ENCODE measurements around the gene C11orf68. TPM values are rescaled to one million over a fixed set of nuclear protein-coding genes. Genes with fewer than 3 reads are reported as not detected.

The C11orf68 gene
- total RNA-seq, 1 experiment from 2014 or later = 31.9 TPM

- peaks cover 40% of the 10 kb centered on the region for H3K4me1 Mint-ChIP-seq
- H3K27ac Mint-ChIP-seq = peak overlapping the region; percentile 98
- ATAC-seq = no peak
Observed at GRCh38 chr11:65887723-65888162, 31.1 kb downstream of the C11orf68 start.

GRCh38 chr11:65886826-65887722 is 31.8 kb downstream of the C11orf68 start:
- Mint-ChIP-seq H3K4me3 (peak overlapping the region; percentile 97), H3K36me3 (peaks cover 42% of the 10 kb centered on the region), H3K27ac (peak overlapping the region; percentile 98; the same call in 1 of the 2 replicates), H3K27me3 (ENCODE audit: low read depth) (peaks cover 15% of the 10 kb centered on the region), H3K4me1 (peaks cover 34% of the 10 kb centered on the region), H3K9me3 (no peaks in the 10 kb centered on the region)
- CTCF ChIA-PET = interaction anchor here (0.5 to 11.9 kb wide), 17 partner anchors 8 to 272 kb away, joined by 3 to 539 read pairs (median 14); partner anchors contain the start of genes CFL1, CST6, CTSW and EFEMP2
- no peak for DNase-seq (ENCODE audit: low spot score)
- POLR2A ChIA-PET = interaction anchor here (1.1 to 7.2 kb wide), 2 partner anchors 27 to 37 kb away, joined by 4 to 90 read pairs; partner anchors contain the start of genes CFL1 and MUS81
- no peak for ATAC-seq
- TF ChIP-seq KAT7 (CRISPR knock-in tag; IDR thresholded peaks at IDR 0.05; ENCODE audit: borderline replicate concordance) (no peak), USF1 (CRISPR knock-in tag; IDR thresholded peaks at IDR 0.05) (no peak), OVOL2 (CRISPR knock-in tag; IDR thresholded peaks at IDR 0.05; ENCODE audit: borderline replicate concordance) (no peak), RELA (CRISPR knock-in tag; IDR thresholded peaks at IDR 0.05; ENCODE audit: borderline replicate concordance) (no peak), ZNF425 (CRISPR knock-in tag; conservative IDR thresholded peaks at IDR 0.05) (no peak), NFATC4 (CRISPR knock-in tag; IDR thresholded peaks at IDR 0.05) (no peak), MAX (CRISPR knock-in tag; IDR thresholded peaks at IDR 0.05) (no peak), IRF2 (CRISPR knock-in tag; IDR thresholded peaks at IDR 0.05; ENCODE audit: borderline replicate concordance, low read depth) (no peak)

More at GRCh38 chr11:65887723-65888162, 31.1 kb downstream of the C11orf68 start:
- POLR2A ChIA-PET = interaction anchor here (0.6 to 7.2 kb wide), 16 partner anchors 8 to 1294 kb away, joined by 3 to 90 read pairs (median 4); partner anchors contain the start of genes CFL1, CST6, CTSW and FOSL1
- Mint-ChIP-seq H3K4me3 (peak overlapping the region; percentile 97), H3K9me3 (no peaks in the 10 kb centered on the region), H3K27me3 (ENCODE audit: low read depth) (peaks cover 15% of the 10 kb centered on the region), H3K36me3 (peaks cover 38% of the 10 kb centered on the region)
- TF ChIP-seq SOX15 (CRISPR knock-in tag; IDR thresholded peaks at IDR 0.05) = no peak
- TF ChIP-seq ERG (CRISPR knock-in tag; IDR thresholded peaks at IDR 0.05) = no peak
- no peak for TF ChIP-seq E2F4 (CRISPR knock-in tag; IDR thresholded peaks at IDR 0.05; ENCODE audit: borderline replicate concordance, low read depth)
- TF ChIP-seq PRRX2 (CRISPR knock-in tag; IDR thresholded peaks at IDR 0.05) = no peak
- TF ChIP-seq JAZF1 (CRISPR knock-in tag; IDR thresholded peaks at IDR 0.05) = no peak
- TF ChIP-seq TEAD4 (CRISPR knock-in tag; IDR thresholded peaks at IDR 0.05) = no peak
- no peak for TF ChIP-seq CDX4 (CRISPR knock-in tag; IDR thresholded peaks at IDR 0.05; ENCODE audit: borderline replicate concordance)
- no peak for TF ChIP-seq ATF2 (CRISPR knock-in tag; IDR thresholded peaks at IDR 0.05; ENCODE audit: borderline replicate concordance, low read depth)
- no peak for TF ChIP-seq ZNF423 (CRISPR knock-in tag; IDR thresholded peaks at IDR 0.05)
- TF ChIP-seq ZNF396 (CRISPR knock-in tag; IDR thresholded peaks at IDR 0.05; ENCODE audit: borderline replicate concordance) = no peak
- no peak for TF ChIP-seq OVOL2 (CRISPR knock-in tag; IDR thresholded peaks at IDR 0.05; ENCODE audit: borderline replicate concordance)
- TF ChIP-seq NFYB (CRISPR knock-in tag; conservative IDR thresholded peaks at IDR 0.05; ENCODE audit: low read depth) = no peak
- TF ChIP-seq MYBL2 (CRISPR knock-in tag; IDR thresholded peaks at IDR 0.05) = no peak
- TF ChIP-seq GABPB1 (CRISPR knock-in tag; IDR thresholded peaks at IDR 0.05) = no peak
- no peak for TF ChIP-seq ZNF219 (CRISPR knock-in tag; IDR thresholded peaks at IDR 0.05; ENCODE audit: borderline replicate concordance)
- no peak; the same call in 1 of the 2 replicates for TF ChIP-seq FOXP1 (CRISPR knock-in tag; IDR thresholded peaks at IDR 0.05; ENCODE audit: borderline replicate concordance)
- no peak for TF ChIP-seq ZMAT4 (CRISPR knock-in tag; IDR thresholded peaks at IDR 0.05)
- CTCF ChIA-PET = interaction anchor here (0.5 to 11.9 kb wide), 91 partner anchors 7 to 1979 kb away, joined by 3 to 539 read pairs (median 6); partner anchors contain the start of genes C11orf68, CFL1, CST6 and CTSW
- no peak for DNase-seq (ENCODE audit: low spot score)
